Gastrocnemius medialis (tissue), 4 donors: Measurements from ENCODE around the gene WNK2.

ENCODE experiments used
- CTCF ChIP-seq, 5 experiments: fragments of 450-650 bp in 3 of 5; fragments of 200-600 bp in 2 of 5; sonication (generic) in 2 of 5; IDR thresholded peaks in 4 of 5; conservative IDR thresholded peaks in 1 of 5; 1 replicate in 4 of 5; 2 replicates in 1 of 5; pipeline ENCODE4 v1.5.1; 2016 to 2019; ENCODE audit warnings: antibody characterized with exemption in 5 of 5, mild to moderate bottlenecking in 3 of 5, moderate library complexity in 3 of 5
- POLR2A ChIP-seq, 2 donors: fragments of 450-650 bp; IDR thresholded peaks; one replicate each; pipeline ENCODE4 v1.6.1; 2017; ENCODE audit warnings: antibody characterized with exemption in 2 of 2, mild to moderate bottlenecking in 2 of 2, moderate library complexity in 2 of 2

GRCh38 chr9:93324191-93324834 is 140.4 kb downstream of the WNK2 start:
- TF ChIP-seq CTCF (IDR thresholded peaks at IDR 0.05 in 4 of 5, conservative IDR thresholded peaks at IDR 0.05 in 1 of 5) (no peak), POLR2A (IDR thresholded peaks at IDR 0.05) (no peak)
